SK-MEL-5 (cell line): ENCODE results near the gene TWIST2. TPM values are rescaled to one million over a fixed set of nuclear protein-coding genes. Genes with fewer than 3 reads are reported as not detected.

Experiments used
- DNase-seq: peaks from one replicate; pipeline ENCODE4 v3.0.0-alpha.2; 2016; ENCODE audit warnings: low read depth, low spot score
- in situ Hi-C: cut with HindIII; loops from 2 replicates; pipeline ENCODE4 v1.10.0; 2016; ENCODE audit warnings: low sequenced_read_pairs, high pct_unique_total_duplicates, low pct_unique_long_range_greater_than_20kb
- total RNA-seq: library from RNA; depleted of rRNA; stranded (reverse); fragments of >200 nt; shearing (Covaris generic); gene quantifications from 2 replicates; pipeline ENCODE4 v1.2.3, GENCODE V29; 2014

Gene TWIST2
- total RNA-seq, 1 experiment from 2014 or later = not detected

DNA sequence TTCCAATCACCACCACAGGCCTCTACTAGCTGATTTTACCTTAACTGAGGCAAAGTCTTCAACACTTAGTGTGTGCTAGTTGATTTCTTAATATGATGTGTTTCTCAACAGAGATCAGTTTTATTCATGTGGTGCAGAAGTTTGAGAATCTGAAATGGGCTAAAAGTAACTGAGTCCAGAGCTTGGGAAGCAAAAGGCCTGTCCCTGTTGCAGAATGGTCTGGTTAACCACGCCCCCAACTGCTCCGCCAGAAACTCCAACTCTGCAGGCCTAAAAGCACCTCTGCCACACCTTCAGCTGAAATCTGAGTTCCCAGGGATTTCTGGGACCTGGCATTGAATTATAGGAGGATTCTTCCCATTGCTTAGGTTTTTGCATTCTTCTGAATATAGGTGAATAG, 44.9 kb downstream of the TWIST2 start:
- in situ Hi-C loops = no loop called here
- no peak for DNase-seq

DNA sequence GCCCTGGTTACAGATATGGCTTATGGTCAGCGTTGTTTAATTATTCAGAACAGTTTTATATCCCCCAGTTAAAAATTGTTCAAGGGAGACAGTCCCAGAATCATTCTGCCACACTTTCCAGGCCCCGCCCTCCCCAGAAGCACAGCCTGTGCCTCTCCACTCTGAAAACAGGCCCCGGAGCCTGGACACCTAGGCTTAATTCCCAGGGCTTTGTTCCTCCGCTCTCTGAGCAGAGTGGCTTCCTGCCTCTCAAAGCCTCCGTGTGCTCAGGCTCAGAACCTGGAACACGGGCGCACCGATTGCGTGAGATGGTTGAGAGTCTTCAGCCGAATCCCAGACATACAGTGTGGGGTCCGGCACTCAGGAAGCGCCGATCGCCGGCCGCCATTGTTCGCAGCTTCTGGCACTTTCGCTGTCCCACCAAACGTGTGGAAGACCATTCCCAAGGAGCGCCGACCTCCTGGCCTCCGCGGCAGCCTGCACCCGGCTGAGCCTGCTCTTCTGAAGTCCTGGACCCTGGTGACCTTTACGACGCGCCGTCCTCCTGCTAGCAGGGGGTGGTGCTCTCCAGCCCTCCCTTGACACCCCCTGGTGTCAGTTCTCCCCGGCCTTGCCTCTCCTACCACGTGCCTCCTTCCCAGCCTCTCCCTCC, 45.6 kb downstream of the TWIST2 start:
- in situ Hi-C loops = no loop called here
- DNase-seq = no peak

GRCh38 chr2:238894226-238894949, 46.5 kb downstream of the TWIST2 start:
- in situ Hi-C loops = no loop called here
- DNase-seq = no peak

GRCh38 chr2:238894950-238895298, 47.0 kb downstream of the TWIST2 start:
- no peak for DNase-seq
- in situ Hi-C loops = no loop called here

DNA sequence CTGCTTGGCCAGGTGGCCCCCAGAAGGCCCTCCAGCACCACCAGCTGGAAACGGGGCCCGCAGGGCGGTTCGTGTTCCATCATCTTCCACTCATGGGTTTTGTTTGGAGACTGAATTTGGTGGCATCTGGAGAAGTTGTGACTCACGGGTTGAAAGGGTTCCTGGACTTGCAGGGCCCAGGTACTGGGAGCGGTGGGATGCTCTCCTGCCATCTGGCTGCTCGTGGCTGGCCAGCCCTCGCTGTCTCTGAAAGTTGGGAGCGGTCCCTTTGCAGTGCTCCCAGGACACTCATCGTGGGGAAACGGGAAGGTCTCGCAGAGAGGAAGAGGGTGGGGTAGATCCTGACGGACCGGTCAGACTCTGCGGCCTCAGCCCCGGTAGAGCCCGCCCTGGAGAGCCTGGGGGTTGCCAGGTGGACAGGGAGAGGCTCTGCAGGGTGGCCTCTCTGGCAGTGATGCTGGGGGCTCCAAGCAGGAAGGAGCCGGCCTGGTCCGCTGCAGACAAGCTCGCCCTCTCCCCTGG, 47.5 kb downstream of the TWIST2 start:
- no peak for DNase-seq
- in situ Hi-C loops = no loop called here

- in situ Hi-C loops = no loop called here
- DNase-seq = no peak
Observed at GRCh38 chr2:238895891-238896600, 48.2 kb downstream of the TWIST2 start.

DNA sequence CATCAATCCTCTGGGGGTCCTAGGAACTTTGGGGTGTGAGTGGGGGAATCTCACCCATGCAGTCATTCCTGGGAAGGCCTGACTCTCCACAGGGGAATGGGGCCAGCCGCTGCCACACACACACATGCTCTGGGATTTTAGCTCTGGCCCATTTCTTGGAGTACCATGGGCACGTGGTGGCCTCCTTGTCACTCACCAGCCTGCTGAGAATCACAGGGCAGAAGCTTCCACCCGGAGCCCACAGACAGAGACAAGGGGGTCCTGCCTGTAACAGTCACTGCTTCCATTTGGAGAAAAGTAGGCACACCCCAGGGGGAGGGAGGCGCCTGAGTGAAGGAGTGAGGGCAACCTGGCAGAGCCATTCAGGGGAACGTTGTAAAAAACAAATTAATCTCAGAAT, 48.8 kb downstream of the TWIST2 start:
- DNase-seq = no peak
- in situ Hi-C loops = no loop called here

GRCh38 chr2:238897122-238897880, 49.4 kb downstream of the TWIST2 start:
- no peak for DNase-seq
- in situ Hi-C loops = no loop called here

DNA sequence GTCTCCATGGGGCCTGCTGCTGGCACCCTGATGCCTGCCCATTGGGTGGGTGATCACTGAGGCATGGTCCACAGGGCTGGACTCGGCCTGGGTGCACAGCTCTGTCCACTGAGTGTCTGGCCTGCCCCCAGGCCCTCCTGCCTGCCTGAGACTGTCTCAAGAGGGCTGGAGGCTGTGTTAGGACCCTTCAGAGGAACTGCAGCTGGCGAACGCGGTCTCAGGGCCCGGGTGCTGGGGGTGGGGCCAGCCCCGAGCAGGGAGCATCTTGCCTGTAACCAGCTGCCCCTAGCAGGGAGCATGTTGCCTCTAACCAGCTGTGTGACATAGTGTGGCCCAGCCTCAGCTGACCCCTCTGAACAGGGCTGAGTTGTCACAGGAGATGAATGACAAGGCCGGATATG, 50.0 kb downstream of the TWIST2 start:
- DNase-seq = no peak
- in situ Hi-C loops = no loop called here

- no peak for DNase-seq
- in situ Hi-C loops = no loop called here
Observed at GRCh38 chr2:238898534-238899281, 50.8 kb downstream of the TWIST2 start.

DNA sequence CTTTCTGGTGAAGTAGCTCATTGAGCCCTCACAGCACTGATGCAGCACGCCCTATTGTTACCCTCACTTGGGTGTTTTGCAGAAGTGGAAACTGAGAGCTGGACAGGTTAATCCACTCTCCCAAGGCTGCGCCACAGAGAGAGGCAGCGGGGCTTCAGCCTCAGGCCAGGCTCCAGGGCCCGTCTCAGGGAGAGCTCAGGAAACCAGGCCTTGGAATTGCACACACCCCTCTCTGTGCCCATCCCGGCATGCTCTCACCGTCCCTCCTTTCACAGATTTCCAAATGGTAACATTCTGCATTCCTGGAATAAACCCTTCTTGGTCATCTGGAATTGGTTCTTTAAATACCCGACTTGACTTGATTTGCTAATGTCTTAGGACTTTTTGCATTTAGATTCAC, 51.5 kb downstream of the TWIST2 start:
- no peak for DNase-seq
- in situ Hi-C loops = no loop called here

- no peak for DNase-seq
- in situ Hi-C loops = no loop called here
Observed at GRCh38 chr2:238900511-238900910, 52.6 kb downstream of the TWIST2 start.

- in situ Hi-C loops = no loop called here
- DNase-seq = no peak
Observed at GRCh38 chr2:238901461-238902057, 53.7 kb downstream of the TWIST2 start.

GRCh38 chr2:238902285-238902684, 54.4 kb downstream of the TWIST2 start:
- in situ Hi-C loops = no loop called here

GRCh38 chr2:238903141-238903540, 55.3 kb downstream of the TWIST2 start:
- no peak for DNase-seq
- in situ Hi-C loops = no loop called here

More at GRCh38 chr2:238902285-238902684, 54.4 kb downstream of the TWIST2 start:
- DNase-seq = no peak

GRCh38 chr2:238904177-238904576, 56.3 kb downstream of the TWIST2 start:
- in situ Hi-C loops = no loop called here
- DNase-seq = no peak

DNA sequence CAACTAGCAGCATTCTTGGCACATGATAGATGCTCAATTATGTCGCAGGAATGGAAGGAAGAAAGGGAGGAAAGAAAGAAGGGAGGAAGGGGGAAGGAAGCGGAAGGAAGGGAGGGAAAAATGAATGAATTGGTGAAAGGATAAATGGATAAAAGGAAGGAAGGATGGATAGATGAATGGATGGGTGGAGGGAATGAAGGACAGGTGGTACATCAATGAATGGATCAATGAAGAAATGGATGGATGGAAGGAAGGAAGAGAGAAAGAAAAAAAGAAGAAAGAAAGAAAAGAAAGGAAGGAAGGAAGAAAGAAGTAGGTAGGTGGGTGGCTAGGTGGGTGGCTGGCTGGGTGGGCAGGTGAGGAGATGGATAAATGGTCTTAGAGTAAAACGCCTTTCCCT, 56.8 kb downstream of the TWIST2 start:
- in situ Hi-C loops = no loop called here
- no peak for DNase-seq
